KMS-11 (cell line): ENCODE results near the gene TAOK3.
"Not testable (repeated sequence)": the region's sequence is repeated elsewhere in the genome, so short reads cannot be mapped to it uniquely, and the experiment has no call there.

Source experiments
- H2AFZ ChIP-seq: fragments of 200-600 bp; sonication (generic); 2 replicates; pipeline ENCODE4 v1.6.1; 2016; ENCODE audit warnings: antibody characterized with exemption, mixed run types, low read depth
- H3K27ac ChIP-seq: fragments of 200-600 bp; sonication (generic); 2 replicates; pipeline ENCODE4 v1.6.1; 2016; ENCODE audit warnings: mild to moderate bottlenecking, mixed run types
- H3K27me3 ChIP-seq: fragments of 200-600 bp; sonication (generic); 2 replicates; pipeline ENCODE4 v1.6.1; 2017; ENCODE audit warnings: mild to moderate bottlenecking, low read depth, mixed run types, moderate library complexity; ENCODE audit not compliant: insufficient read depth
- H3K36me3 ChIP-seq: fragments of 200-600 bp; sonication (generic); 2 replicates; pipeline ENCODE4 v1.6.1; 2017; ENCODE audit warnings: mild to moderate bottlenecking, mixed run types; ENCODE audit not compliant: insufficient read depth
- H3K4me1 ChIP-seq: fragments of 200-600 bp; sonication (generic); 2 replicates; pipeline ENCODE4 v1.6.1; 2016; ENCODE audit warnings: mild to moderate bottlenecking, low read depth, mixed run types; ENCODE audit not compliant: poor library complexity, severe bottlenecking
- H3K4me2 ChIP-seq: fragments of 200-600 bp; sonication (generic); 2 replicates; pipeline ENCODE4 v1.7.0; 2016; ENCODE audit warnings: mild to moderate bottlenecking, mixed run types
- H3K4me3 ChIP-seq: fragments of 200-600 bp; sonication (generic); IDR thresholded peaks from 2 replicates; pipeline ENCODE4 v1.6.1; 2017; ENCODE audit warnings: low read depth, low read length, mixed read lengths; ENCODE audit not compliant: insufficient read depth
- H3K79me2 ChIP-seq: fragments of 200-600 bp; sonication (generic); 2 replicates; pipeline ENCODE4 v1.6.1; 2016; ENCODE audit warnings: low read depth, mixed run types; ENCODE audit not compliant: insufficient read depth
- H3K9ac ChIP-seq: fragments of 200-600 bp; sonication (generic); 2 replicates; pipeline ENCODE4 v1.6.1; 2016; ENCODE audit warnings: mild to moderate bottlenecking, mixed run types
- H4K20me1 ChIP-seq: fragments of 200-600 bp; sonication (generic); 2 replicates; pipeline ENCODE4 v1.6.1; 2016; ENCODE audit warnings: mild to moderate bottlenecking, mixed run types; ENCODE audit not compliant: insufficient read depth
- TF ChIP-seq, protein P1 (sequence below): fragments of 200-600 bp; sonication (generic); conservative IDR thresholded peaks from 2 replicates; pipeline ENCODE4 v1.6.1; 2017; ENCODE audit warnings: low read depth, mild to moderate bottlenecking, antibody characterized with exemption, low read length, moderate library complexity, mixed read lengths

TAOK3 gene

DNA sequence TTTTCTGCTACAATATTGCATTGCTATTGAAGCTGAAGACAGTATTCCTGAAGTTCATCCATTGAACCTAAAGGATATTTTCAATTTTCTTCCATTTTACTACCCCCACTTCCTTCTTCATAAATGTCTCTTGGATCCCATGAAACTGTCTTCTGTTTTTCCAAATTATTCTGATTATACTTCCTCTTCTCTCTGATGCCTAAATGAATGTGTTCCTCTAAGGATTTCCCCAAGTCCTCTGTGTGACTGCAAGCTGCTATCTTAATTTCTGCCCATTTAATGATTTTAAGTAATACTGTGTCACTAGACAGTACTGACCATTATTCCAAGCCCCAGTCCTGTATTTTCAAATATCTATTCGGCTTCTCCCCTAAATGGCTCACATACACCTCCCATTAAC is 102.9 kb downstream of the TAOK3 start:
- Histone ChIP-seq H3K4me2 (no peak overlapping the region), H3K27ac (no peak overlapping the region), H4K20me1 (no peaks in the 10 kb centered on the region), H3K36me3 (no peaks in the 10 kb centered on the region), H3K9ac (no peak overlapping the region), H2AFZ (no peak overlapping the region), H3K79me2 (no peaks in the 10 kb centered on the region), H3K4me1 (no peaks in the 10 kb centered on the region), H3K4me3 (no peak overlapping the region), H3K27me3 (no peaks in the 10 kb centered on the region)
- TF ChIP-seq, protein P1, sequence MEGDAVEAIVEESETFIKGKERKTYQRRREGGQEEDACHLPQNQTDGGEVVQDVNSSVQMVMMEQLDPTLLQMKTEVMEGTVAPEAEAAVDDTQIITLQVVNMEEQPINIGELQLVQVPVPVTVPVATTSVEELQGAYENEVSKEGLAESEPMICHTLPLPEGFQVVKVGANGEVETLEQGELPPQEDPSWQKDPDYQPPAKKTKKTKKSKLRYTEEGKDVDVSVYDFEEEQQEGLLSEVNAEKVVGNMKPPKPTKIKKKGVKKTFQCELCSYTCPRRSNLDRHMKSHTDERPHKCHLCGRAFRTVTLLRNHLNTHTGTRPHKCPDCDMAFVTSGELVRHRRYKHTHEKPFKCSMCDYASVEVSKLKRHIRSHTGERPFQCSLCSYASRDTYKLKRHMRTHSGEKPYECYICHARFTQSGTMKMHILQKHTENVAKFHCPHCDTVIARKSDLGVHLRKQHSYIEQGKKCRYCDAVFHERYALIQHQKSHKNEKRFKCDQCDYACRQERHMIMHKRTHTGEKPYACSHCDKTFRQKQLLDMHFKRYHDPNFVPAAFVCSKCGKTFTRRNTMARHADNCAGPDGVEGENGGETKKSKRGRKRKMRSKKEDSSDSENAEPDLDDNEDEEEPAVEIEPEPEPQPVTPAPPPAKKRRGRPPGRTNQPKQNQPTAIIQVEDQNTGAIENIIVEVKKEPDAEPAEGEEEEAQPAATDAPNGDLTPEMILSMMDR = no peak

DNA sequence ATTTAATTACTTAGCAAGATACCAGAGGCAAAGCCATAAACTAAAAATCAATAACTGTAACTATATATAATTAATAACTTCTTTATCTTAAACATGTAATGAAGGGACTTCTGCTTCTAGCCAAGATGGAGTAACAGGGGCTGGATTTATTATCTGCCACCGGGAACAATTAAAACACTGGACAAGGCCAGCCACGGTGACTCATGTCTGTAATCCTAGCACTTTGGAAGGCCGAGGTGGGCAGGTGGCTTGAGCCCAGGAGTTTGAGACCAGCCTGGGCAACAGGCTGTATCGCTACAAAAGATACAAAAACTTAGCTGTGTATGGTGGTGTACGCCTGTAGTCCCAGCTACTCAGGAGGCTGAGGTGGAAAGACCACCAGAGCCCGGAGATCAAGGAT is 113.6 kb downstream of the TAOK3 start:
- no peak overlapping the region for H3K27ac ChIP-seq
- H4K20me1 ChIP-seq = no peaks in the 10 kb centered on the region
- H3K9ac ChIP-seq = no peak overlapping the region
- no peak overlapping the region for H3K4me3 ChIP-seq
- no peaks in the 10 kb centered on the region for H3K79me2 ChIP-seq
- no peak overlapping the region for H3K4me2 ChIP-seq
- no peak overlapping the region for H2AFZ ChIP-seq
- no peaks in the 10 kb centered on the region for H3K4me1 ChIP-seq
- TF ChIP-seq, protein P1 = no peak
- no peaks in the 10 kb centered on the region for H3K36me3 ChIP-seq
- H3K27me3 ChIP-seq = no peaks in the 10 kb centered on the region

DNA sequence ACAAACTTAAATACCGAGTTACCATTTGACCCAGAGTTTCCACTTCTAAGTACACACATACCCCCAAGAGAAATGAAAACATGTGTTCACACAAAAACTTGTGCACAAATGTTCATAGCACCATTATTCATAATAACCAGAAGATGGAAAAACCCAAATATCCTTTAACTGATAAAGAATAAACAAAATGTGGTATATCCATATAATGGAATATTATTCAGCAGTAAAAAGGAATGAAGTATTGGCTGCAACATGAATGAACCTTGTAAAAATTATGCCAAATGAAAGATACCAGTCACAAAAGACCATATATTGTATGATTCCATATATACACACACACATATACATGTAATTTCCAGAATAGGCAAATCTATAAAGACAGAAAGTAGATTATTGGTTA is 116.4 kb downstream of the TAOK3 start:
- Histone ChIP-seq H3K27me3 (no peaks in the 10 kb centered on the region), H3K79me2 (no peaks in the 10 kb centered on the region), H3K27ac (no peak overlapping the region), H3K36me3 (no peaks in the 10 kb centered on the region), H3K9ac (no peak overlapping the region), H2AFZ (no peak overlapping the region), H4K20me1 (no peaks in the 10 kb centered on the region), H3K4me2 (no peak overlapping the region), H3K4me1 (no peaks in the 10 kb centered on the region), H3K4me3 (no peak overlapping the region)
- TF ChIP-seq, protein P1 = no peak

DNA sequence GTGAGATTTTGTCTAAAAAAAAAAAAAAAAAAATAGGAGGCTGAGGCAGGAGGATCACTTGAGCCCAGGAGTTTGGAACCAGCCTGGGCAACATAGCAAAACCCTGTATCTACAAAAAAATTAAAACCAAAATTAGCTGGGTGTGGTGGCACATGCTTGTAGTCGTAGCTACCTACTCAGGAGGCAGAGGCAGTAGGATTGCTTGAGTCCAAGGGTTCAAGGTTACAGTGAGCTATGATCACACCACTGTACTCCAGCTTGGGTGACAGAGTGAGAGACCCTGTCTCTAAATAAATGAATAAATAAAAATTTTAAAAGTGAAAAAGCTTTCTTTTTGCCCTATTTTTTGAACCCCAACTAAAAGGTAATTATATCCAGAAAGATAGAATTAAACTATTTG is 123.2 kb downstream of the TAOK3 start:
- Histone ChIP-seq H3K4me1 (no peaks in the 10 kb centered on the region), H3K4me3 (no peak overlapping the region), H3K4me2 (no peak overlapping the region), H4K20me1 (no peaks in the 10 kb centered on the region), H2AFZ (no peak overlapping the region), H3K9ac (no peak overlapping the region), H3K27ac (no peak overlapping the region), H3K36me3 (no peaks in the 10 kb centered on the region), H3K79me2 (no peaks in the 10 kb centered on the region), H3K27me3 (no peaks in the 10 kb centered on the region)
- TF ChIP-seq, protein P1 = no peak

DNA sequence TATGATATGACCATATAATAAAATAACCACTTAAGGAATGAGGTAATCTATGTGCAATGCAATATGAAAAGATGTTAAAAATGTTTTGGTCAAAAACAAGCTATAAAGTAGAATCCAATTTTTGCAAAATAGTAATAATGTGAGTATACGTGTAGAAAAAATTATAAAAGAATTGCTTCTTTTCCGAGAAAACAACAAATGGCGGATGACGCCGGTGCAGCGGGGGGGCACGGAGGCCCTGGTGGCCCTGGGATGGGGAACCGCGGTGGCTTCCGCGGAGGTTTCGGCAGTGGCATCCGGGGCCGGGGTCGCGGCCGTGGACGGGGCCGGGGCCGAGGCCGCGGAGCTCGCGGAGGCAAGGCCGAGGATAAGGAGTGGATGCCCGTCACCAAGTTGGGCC is 126.8 kb downstream of the TAOK3 start:
- not testable (repeated sequence) for H3K36me3 ChIP-seq, H3K9ac ChIP-seq, H3K27me3 ChIP-seq, H3K4me3 ChIP-seq, H3K4me2 ChIP-seq, H4K20me1 ChIP-seq, H3K79me2 ChIP-seq, H2AFZ ChIP-seq, H3K4me1 ChIP-seq, H3K27ac ChIP-seq
